Endothelial cell of umbilical vein (primary cell): ENCODE measurements around the gene PHF12. TPM values are rescaled to one million over a fixed set of nuclear protein-coding genes. Genes with fewer than 3 reads are reported as not detected.

ENCODE experiments used
- BruUV-seq: library from RNA; stranded (reverse); fragments of 400-500 nt; replicated peaks from 2 replicates; lab custom pipeline; 2021; lab: Mats Ljungman, UMichigan
- CTCF ChIA-PET: fragments of 300-600, 350-600 bp; sonication (Branson Sonifier 250); formaldehyde crosslinking; loops from one replicate; lab custom pipeline; 2021; ENCODE audit warnings: antibody characterized with exemption, inconsistent platforms; lab: Charles Lee
- POLR2A ChIA-PET: fragments of 300-600, 350-600 bp; sonication (Branson Sonifier 250); formaldehyde crosslinking; loops from one replicate; lab custom pipeline; 2021; ENCODE audit warnings: antibody characterized with exemption, inconsistent platforms; lab: Charles Lee
- DNase-seq: peaks from one replicate; pipeline ENCODE4 v3.0.0-alpha.2; 2011; ENCODE audit warnings: low read depth, low spot score
- FAIRE-seq: peaks from 2 replicates; lab custom pipeline; 2011; peaks lifted over from hg19 to GRCh38; lab: Jason Lieb, UNC
- H2AFZ ChIP-seq: 2 replicates; pipeline ENCODE4 v1.6.0; 2012; ENCODE audit warnings: low read depth, low read length, control low read depth, inconsistent platforms
- H3K27ac ChIP-seq: 2 replicates; pipeline ENCODE4 v1.5.1; 2011; ENCODE audit warnings: low read depth, mild to moderate bottlenecking, control low read depth, low read length, moderate library complexity; ENCODE audit not compliant: insufficient read depth
- H3K27me3 ChIP-seq, 2 experiments: 2 replicates each; pipeline versions ENCODE4 v1.6.0 to v1.6.1; 2011; ENCODE audit warnings: low read length in 2 of 2, mixed read lengths in 1 of 2; ENCODE audit not compliant: control insufficient read depth in 2 of 2, insufficient read depth in 2 of 2
- H3K36me3 ChIP-seq, 2 experiments: 2 replicates in 1 of 2; 3 replicates in 1 of 2; pipeline ENCODE4 v1.5.1; 2011; ENCODE audit warnings: low read length in 2 of 2, mild to moderate bottlenecking in 1 of 2, moderate library complexity in 1 of 2; ENCODE audit not compliant: control insufficient read depth in 2 of 2, insufficient read depth in 2 of 2; ENCODE audit errors: extremely low read depth in 1 of 2
- H3K4me1 ChIP-seq: 3 replicates; pipeline ENCODE4 v1.5.1; 2011; ENCODE audit warnings: mild to moderate bottlenecking, low read length; ENCODE audit not compliant: control insufficient read depth, insufficient read depth; ENCODE audit errors: extremely low read depth
- H3K4me2 ChIP-seq: 2 replicates; pipeline ENCODE4 v1.6.1; 2011; ENCODE audit warnings: low read length, control low read depth, mixed read lengths; ENCODE audit not compliant: insufficient read depth
- H3K4me3 ChIP-seq, 3 experiments: fragments of 200-600 bp in 1 of 3; sonication (generic), shearing (Covaris generic) in 1 of 3; replicated peaks in 1 of 3; 2 replicates each; pipeline ENCODE4 v1.5.1; 2011 to 2016; ENCODE audit warnings: control low read depth in 3 of 3, low read length in 3 of 3, mild to moderate bottlenecking in 2 of 3, inconsistent platforms in 1 of 3, low read depth in 1 of 3, moderate library complexity in 1 of 3; ENCODE audit not compliant: insufficient read depth in 1 of 3
- H3K79me2 ChIP-seq: 2 replicates; pipeline ENCODE4 v1.6.0; 2012; ENCODE audit warnings: low read length, inconsistent platforms; ENCODE audit not compliant: control insufficient read depth, insufficient read depth
- H3K9ac ChIP-seq: replicated peaks from 2 replicates; pipeline ENCODE3; 2011; ENCODE audit warnings: low read length, control low read depth; ENCODE audit not compliant: insufficient read depth; ENCODE audit errors: extremely low read depth
- H3K9me1 ChIP-seq: replicated peaks from 3 replicates; pipeline ENCODE4 v1.6.0; 2011; ENCODE audit warnings: mild to moderate bottlenecking, low read length; ENCODE audit not compliant: control insufficient read depth, insufficient read depth; ENCODE audit errors: extremely low read depth
- H3K9me3 ChIP-seq: replicated peaks from 2 replicates; pipeline ENCODE4 v1.5.1; 2012; ENCODE audit warnings: low read length, inconsistent platforms; ENCODE audit not compliant: control insufficient read depth, insufficient read depth
- H4K20me1 ChIP-seq: replicated peaks from 2 replicates; pipeline ENCODE3; 2011; ENCODE audit warnings: mild to moderate bottlenecking, low read length; ENCODE audit not compliant: control insufficient read depth, insufficient read depth; ENCODE audit errors: extremely low read depth
- CTCF ChIP-seq, 2 donors: IDR thresholded peaks; 1 replicate in 1 of 2; 2 replicates in 1 of 2; pipeline ENCODE4 v1.5.1; 2011; ENCODE audit warnings: low read length in 2 of 2, mild to moderate bottlenecking in 2 of 2, moderate library complexity in 2 of 2, control low read depth in 1 of 2, inconsistent platforms in 1 of 2, low read depth in 1 of 2; ENCODE audit not compliant: insufficient read depth in 1 of 2; ENCODE audit errors: extremely low read depth in 1 of 2
- EZH2 ChIP-seq: IDR thresholded peaks from 2 replicates; pipeline ENCODE4 v1.6.1; 2012; ENCODE audit warnings: borderline replicate concordance, low read depth, mild to moderate bottlenecking, moderate library complexity, low read length, inconsistent platforms; ENCODE audit not compliant: severe bottlenecking
- FOS ChIP-seq: IDR thresholded peaks from 2 replicates; pipeline ENCODE4 v1.6.1; 2011; ENCODE audit warnings: mild to moderate bottlenecking, low read length, moderate library complexity, borderline replicate concordance; ENCODE audit not compliant: insufficient read depth
- GATA2 ChIP-seq: IDR thresholded peaks from 2 replicates; pipeline ENCODE4 v1.7.0; 2011; ENCODE audit warnings: low read depth, mild to moderate bottlenecking, moderate library complexity, mixed read lengths, low read length; ENCODE audit not compliant: insufficient read length, insufficient read depth
- JUN ChIP-seq: IDR thresholded peaks from 2 replicates; pipeline ENCODE4 v1.6.1; 2011; ENCODE audit warnings: borderline replicate concordance, low read depth; ENCODE audit not compliant: insufficient read length, insufficient read depth
- MYC ChIP-seq: IDR thresholded peaks from one replicate; pipeline ENCODE4 v1.6.1; 2011; ENCODE audit warnings: mild to moderate bottlenecking, low read depth, low read length
- POLR2A ChIP-seq: IDR thresholded peaks from 2 replicates; pipeline ENCODE4 v1.6.1; 2012; ENCODE audit warnings: low read depth, mild to moderate bottlenecking, control low read depth, low read length
- POLR2AphosphoS5 ChIP-seq: IDR thresholded peaks from 2 replicates; pipeline ENCODE4 v1.6.1; 2012; ENCODE audit warnings: low read depth, mild to moderate bottlenecking, control low read depth, low read length, moderate library complexity; ENCODE audit not compliant: insufficient read depth
- dilution Hi-C: fragments of 300-500 bp; cut with MboI; formaldehyde crosslinking; loops from one replicate; pipeline ENCODE4 v1.15.0; 2019; ENCODE audit warnings: low sequenced_read_pairs; ENCODE audit not compliant: extremely low pct_ligation_motif_present
- intact Hi-C: fragments of 100-400 bp; cut with micrococcal nuclease; formaldehyde crosslinking; loops from one replicate; pipeline ENCODE4 v1.10.0; 2022
- polyA plus RNA-seq, 4 experiments: library from polyadenylated mRNA; depleted of rRNA in 3 of 4; stranded (reverse) in 3 of 4; unstranded in 1 of 4; fragments of >200 nt; gene quantifications; 2 replicates each; pipeline versions ENCODE4 v1.2.1 to v1.2.3, GENCODE V29; 2011 to 2012; ENCODE audit warnings: missing spikeins in 1 of 4
- total RNA-seq: library from RNA; stranded (reverse); gene quantifications from 2 replicates; pipeline ENCODE4 v1.2.3, GENCODE V29; 2021
- TF ChIP-seq, protein P1 (sequence below): IDR thresholded peaks from 2 replicates; pipeline ENCODE4 v1.6.1; 2011; ENCODE audit not compliant: insufficient read depth, insufficient read length

PHF12 gene
- total and polyA plus RNA-seq, 2 donors (not counting 3 experiments of a cell fraction or from before 2014, with no cell fraction given), result 26.6 to 44.2 TPM

GRCh38 chr17:28968231-28968913, 17.1 kb upstream of the PHF12 start:
- H3K79me2 ChIP-seq, result no peaks in the 10 kb centered on the region
- dilution Hi-C loops, result no loop called here
- H3K4me3 ChIP-seq, result no peak overlapping the region
- no peak for FAIRE-seq
- no peak overlapping the region for H3K4me2 ChIP-seq
- H2AFZ ChIP-seq, result no peak overlapping the region
- no peaks in the 10 kb centered on the region for H4K20me1 ChIP-seq
- no peak overlapping the region for H3K27ac ChIP-seq
- no peak overlapping the region for H3K9ac ChIP-seq
- H3K9me1 ChIP-seq, result no peaks in the 10 kb centered on the region
- no TSS peak for BruUV-seq
- intact Hi-C loops, result loop anchor here (5.0 kb wide), 1 partner anchor 84 kb away; no protein-coding TSS in a partner anchor
- H3K4me1 ChIP-seq, result peaks cover 4% of the 10 kb centered on the region
- ChIA-PET CTCF (interaction anchor here (0.8 to 7.8 kb wide), 9 partner anchors 15 to 242 kb away, joined by 3 to 84 read pairs (median 6); no protein-coding TSS in a partner anchor), POLR2A (no interaction called here)
- no peaks in the 10 kb centered on the region for H3K27me3 ChIP-seq
- TF ChIP-seq, protein P1, sequence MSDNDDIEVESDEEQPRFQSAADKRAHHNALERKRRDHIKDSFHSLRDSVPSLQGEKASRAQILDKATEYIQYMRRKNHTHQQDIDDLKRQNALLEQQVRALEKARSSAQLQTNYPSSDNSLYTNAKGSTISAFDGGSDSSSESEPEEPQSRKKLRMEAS, result no peak
- TF ChIP-seq EZH2, result no peak
- no peak for TF ChIP-seq POLR2A
- TF ChIP-seq MYC, result no peak
- no peak for TF ChIP-seq GATA2
- no peak for TF ChIP-seq POLR2AphosphoS5
- no peak for TF ChIP-seq FOS
- no peak for TF ChIP-seq CTCF (IDR thresholded peaks at IDR 0.05; ENCODE audit: extremely low read depth in 1 of 2, insufficient read depth in 1 of 2, low read depth in 1 of 2, low read length in 2 of 2)
- no peak for TF ChIP-seq JUN
- no peak for DNase-seq
- H3K9me3 ChIP-seq, result no peaks in the 10 kb centered on the region
- H3K36me3 ChIP-seq, result no peaks in the 10 kb centered on the region
